Measurements from ENCODE around the gene LAMP5. TPM values are rescaled to one million over a fixed set of nuclear protein-coding genes. Genes with fewer than 3 reads are reported as not detected.

Gene LAMP5
- total and polyA plus RNA-seq, 2 of the 13 experiments (the other 11 are each of a cell fraction or from before 2014, with no cell fraction given) = not detected

DNA sequence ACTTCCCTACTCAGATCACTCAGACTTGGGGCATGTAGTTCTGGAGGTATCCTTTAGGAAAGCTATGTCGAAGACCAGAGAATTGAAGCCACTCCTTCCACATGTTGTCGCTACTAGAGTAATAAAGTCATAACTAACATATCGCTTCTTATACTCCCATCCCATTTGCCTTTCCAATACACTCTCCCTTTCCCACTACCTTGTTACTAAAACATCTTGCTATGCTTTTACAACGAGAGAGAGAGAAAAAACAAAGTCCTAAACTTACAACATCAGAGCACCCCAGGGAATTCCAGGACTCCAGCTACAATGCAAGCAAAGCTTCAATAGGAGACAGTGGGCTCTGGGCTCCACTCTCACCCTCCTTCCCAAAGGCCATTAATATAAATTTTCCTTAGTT, 5.1 kb upstream of the LAMP5 start (continued):
- no peak for TF ChIP-seq ZNF501 (CRISPR knock-in tag; IDR thresholded peaks at IDR 0.05)
- TF ChIP-seq, protein P1, sequence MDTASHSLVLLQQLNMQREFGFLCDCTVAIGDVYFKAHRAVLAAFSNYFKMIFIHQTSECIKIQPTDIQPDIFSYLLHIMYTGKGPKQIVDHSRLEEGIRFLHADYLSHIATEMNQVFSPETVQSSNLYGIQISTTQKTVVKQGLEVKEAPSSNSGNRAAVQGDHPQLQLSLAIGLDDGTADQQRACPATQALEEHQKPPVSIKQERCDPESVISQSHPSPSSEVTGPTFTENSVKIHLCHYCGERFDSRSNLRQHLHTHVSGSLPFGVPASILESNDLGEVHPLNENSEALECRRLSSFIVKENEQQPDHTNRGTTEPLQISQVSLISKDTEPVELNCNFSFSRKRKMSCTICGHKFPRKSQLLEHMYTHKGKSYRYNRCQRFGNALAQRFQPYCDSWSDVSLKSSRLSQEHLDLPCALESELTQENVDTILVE (CRISPR knock-in tag; IDR thresholded peaks at IDR 0.05) = no peak
- TF ChIP-seq, protein P2, sequence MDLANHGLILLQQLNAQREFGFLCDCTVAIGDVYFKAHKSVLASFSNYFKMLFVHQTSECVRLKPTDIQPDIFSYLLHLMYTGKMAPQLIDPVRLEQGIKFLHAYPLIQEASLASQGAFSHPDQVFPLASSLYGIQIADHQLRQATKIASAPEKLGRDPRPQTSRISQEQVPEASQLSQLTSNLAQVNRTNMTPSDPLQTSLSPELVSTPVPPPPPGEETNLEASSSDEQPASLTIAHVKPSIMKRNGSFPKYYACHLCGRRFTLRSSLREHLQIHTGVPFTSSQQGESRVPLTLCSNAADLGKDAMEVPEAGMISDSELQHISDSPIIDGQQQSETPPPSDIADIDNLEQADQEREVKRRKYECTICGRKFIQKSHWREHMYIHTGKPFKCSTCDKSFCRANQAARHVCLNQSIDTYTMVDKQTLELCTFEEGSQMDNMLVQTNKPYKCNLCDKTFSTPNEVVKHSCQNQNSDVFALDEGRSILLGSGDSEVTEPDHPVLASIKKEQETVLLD (CRISPR knock-in tag; IDR thresholded peaks at IDR 0.05; ENCODE audit: low read depth) = no peak

DNA sequence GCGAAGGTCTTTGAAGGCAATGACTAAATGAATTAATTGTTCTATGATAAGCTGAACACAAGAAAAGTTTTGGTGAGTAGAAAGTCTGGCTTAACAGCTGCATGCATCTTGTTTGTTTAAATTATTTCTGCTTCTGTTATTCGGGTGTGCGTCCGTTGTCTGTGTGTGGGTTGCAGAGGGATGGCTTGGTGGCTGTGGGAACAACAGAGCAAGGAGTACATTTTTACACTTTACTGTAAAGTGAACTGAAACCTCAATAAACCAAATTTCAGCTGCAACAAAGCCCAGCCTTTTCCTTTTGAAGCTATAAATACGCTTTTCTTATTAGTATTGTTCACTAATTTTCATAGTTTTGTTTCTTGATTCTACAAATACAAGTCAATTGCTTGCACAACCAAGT, 3.5 kb upstream of the LAMP5 start:
- no peak for ATAC-seq
- DNase-seq (ENCODE audit: low spot score) = no peak
- ChIA-PET POLR2A (no interaction called here), CTCF (ENCODE audit: low intra/inter-chr PET ratio, low total read pairs) (no interaction called here)
- intact Hi-C loops (cut with micrococcal nuclease; ENCODE audit: unreplicated experiment) (no loop called here), in situ Hi-C loops (cut with HindIII; ENCODE audit: extremely low pct_ligation_motif_present, low pct_unique_long_range_greater_than_20kb) (no loop called here)
- TF ChIP-seq, protein P3, sequence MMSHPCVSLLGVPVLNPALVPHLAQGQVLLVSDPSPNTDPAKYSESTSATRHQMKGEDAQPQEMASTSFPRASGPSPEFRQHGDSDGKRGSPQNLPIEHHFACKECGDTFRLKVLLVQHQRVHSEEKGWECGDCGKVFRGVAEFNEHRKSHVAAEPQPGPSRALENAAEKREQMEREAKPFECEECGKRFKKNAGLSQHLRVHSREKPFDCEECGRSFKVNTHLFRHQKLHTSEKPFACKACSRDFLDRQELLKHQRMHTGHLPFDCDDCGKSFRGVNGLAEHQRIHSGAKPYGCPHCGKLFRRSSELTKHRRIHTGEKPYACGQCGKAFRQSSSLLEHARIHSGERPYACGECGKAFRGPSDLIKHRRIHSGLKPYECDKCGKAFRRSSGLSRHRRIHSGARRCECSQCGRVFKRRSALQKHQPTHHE (CRISPR knock-in tag; IDR thresholded peaks at IDR 0.05; ENCODE audit: borderline replicate concordance) = no peak
- TF ChIP-seq ZNF354B (CRISPR knock-in tag; IDR thresholded peaks at IDR 0.05) = no peak
- no peaks in the 10 kb centered on the region for H3K79me2 ChIP-seq (ENCODE audit: insufficient read depth, low read length)
- H4K20me1 ChIP-seq (ENCODE audit: insufficient read depth, low read length) = no peaks in the 10 kb centered on the region
- peaks cover 7 to 73% of the 10 kb centered on the region in 2 experiments for H3K27me3 ChIP-seq (ENCODE audit: control insufficient read depth in 1 of 2, insufficient read depth in 2 of 2, low read length in 2 of 2)
- H3K27ac ChIP-seq (ENCODE audit: extremely low read length, insufficient read depth, low read length) = no peak overlapping the region
- H3K9me3 ChIP-seq (ENCODE audit: low read length) = no peaks in the 10 kb centered on the region
- 15% methylated on average over 5 of the region's 5 CpGs for WGBS (ENCODE audit: low lambda C conversion rate)
- H3K4me3 ChIP-seq (replicated peaks in 1 of 3; ENCODE audit: insufficient read depth in 1 of 3, low read depth in 2 of 3, low read length in 3 of 3) = no peak overlapping the region
- H2AFZ ChIP-seq (ENCODE audit: low read length) = no peak overlapping the region
- no TSS peak for BruUV-seq (replicated peaks)
- H3K9ac ChIP-seq (ENCODE audit: insufficient read depth, low read depth, low read length) = no peak overlapping the region
- no peaks in the 10 kb centered on the region for H3K4me1 ChIP-seq (ENCODE audit: insufficient read depth, low read length)
- no peaks in the 10 kb centered on the region for H3K36me3 ChIP-seq (replicated peaks in 1 of 2; ENCODE audit: control insufficient read depth in 1 of 2, insufficient read depth in 2 of 2, low read length in 2 of 2)
- H3K4me2 ChIP-seq (ENCODE audit: low read depth, low read length) = no peak overlapping the region
- no peak for FAIRE-seq
